Nephron progenitor cell (in vitro differentiated cells): Measurements from ENCODE around the gene FTCD.

Experiments used
- DNase-seq: peaks from one replicate; pipeline ENCODE4 v3.0.0; 2021
- H3K27ac Mint-ChIP-seq: 2 replicates; pipeline ENCODE4 v1.8.0; 2021; ENCODE audit warnings: mild to moderate bottlenecking, moderate library complexity, mixed read lengths
- H3K27me3 Mint-ChIP-seq: 2 replicates; pipeline ENCODE4 v1.8.0; 2021; ENCODE audit warnings: mild to moderate bottlenecking, low read depth, mixed read lengths; ENCODE audit not compliant: poor library complexity
- H3K36me3 Mint-ChIP-seq: 2 replicates; pipeline ENCODE4 v1.8.0; 2021; ENCODE audit warnings: low read depth, mixed read lengths
- H3K4me1 Mint-ChIP-seq: 2 replicates; pipeline ENCODE4 v1.8.0; 2021; ENCODE audit warnings: mixed read lengths
- H3K4me3 Mint-ChIP-seq: 2 replicates; pipeline ENCODE4 v1.8.0; 2021; ENCODE audit warnings: mild to moderate bottlenecking, moderate library complexity, mixed read lengths
- H3K9me3 Mint-ChIP-seq: 2 replicates; pipeline ENCODE4 v1.8.0; 2021; ENCODE audit warnings: mild to moderate bottlenecking, moderate library complexity, mixed read lengths
- CTCF ChIP-seq: fragments of 200-600 bp; sonication (generic); IDR thresholded peaks from 2 replicates; pipeline ENCODE4 v1.5.0; 2021; ENCODE audit warnings: antibody characterized with exemption

Gene FTCD

GRCh38 chr21:46199436-46200373, 44.3 kb upstream of the FTCD start:
- Mint-ChIP-seq H3K36me3 (peaks cover 91% of the 10 kb centered on the region), H3K27me3 (no peaks in the 10 kb centered on the region), H3K4me1 (peaks cover 4% of the 10 kb centered on the region), H3K27ac (peak overlapping the region; percentile 50), H3K9me3 (peaks cover 15% of the 10 kb centered on the region), H3K4me3 (no peak overlapping the region)
- DNase-seq: no peak
- TF ChIP-seq CTCF: no peak

GRCh38 chr21:46196733-46197132, 41.4 kb upstream of the FTCD start:
- H3K36me3 Mint-ChIP-seq: peaks cover 81% of the 10 kb centered on the region
- no peaks in the 10 kb centered on the region for H3K27me3 Mint-ChIP-seq
- H3K27ac Mint-ChIP-seq: peak overlapping the region; percentile 69
- H3K9me3 Mint-ChIP-seq: peaks cover 15% of the 10 kb centered on the region
- peaks cover 6% of the 10 kb centered on the region for H3K4me1 Mint-ChIP-seq
- no peak for DNase-seq
- no peak overlapping the region for H3K4me3 Mint-ChIP-seq
- TF ChIP-seq CTCF: no peak

- DNase-seq: no peak
- H3K4me1 Mint-ChIP-seq: peaks cover 16% of the 10 kb centered on the region
- H3K9me3 Mint-ChIP-seq: peaks cover 12% of the 10 kb centered on the region
- no peak for TF ChIP-seq CTCF
- H3K4me3 Mint-ChIP-seq: no peak overlapping the region
- peak overlapping the region; percentile 78 for H3K27ac Mint-ChIP-seq
- H3K27me3 Mint-ChIP-seq: no peaks in the 10 kb centered on the region
- H3K36me3 Mint-ChIP-seq: peaks cover 83% of the 10 kb centered on the region
These were observed 40.3 kb upstream of the FTCD start for GRCh38 chr21:46195595-46196195.

- Mint-ChIP-seq H3K4me1 (peaks cover 25% of the 10 kb centered on the region), H3K27me3 (no peaks in the 10 kb centered on the region), H3K4me3 (no peak overlapping the region), H3K27ac (peak overlapping the region; percentile 78), H3K9me3 (peaks cover 2% of the 10 kb centered on the region), H3K36me3 (peaks cover 75% of the 10 kb centered on the region)
- no peak for TF ChIP-seq CTCF
- DNase-seq: no peak
These were observed 39.3 kb upstream of the FTCD start for GRCh38 chr21:46194374-46195334.

GRCh38 chr21:46193829-46194373, 38.5 kb upstream of the FTCD start:
- Mint-ChIP-seq H3K27me3 (no peaks in the 10 kb centered on the region), H3K27ac (no peak overlapping the region), H3K9me3 (no peaks in the 10 kb centered on the region), H3K4me1 (peaks cover 32% of the 10 kb centered on the region), H3K36me3 (peaks cover 68% of the 10 kb centered on the region), H3K4me3 (no peak overlapping the region)
- no peak for TF ChIP-seq CTCF
- DNase-seq: no peak
